Ecto neural progenitor cell (in vitro differentiated cells): ENCODE measurements around the gene BMP10.

Experiments
- DNase-seq: peaks from one replicate; pipeline ENCODE4 v3.0.0-alpha.2; 2018; ENCODE audit warnings: low spot score

BMP10 gene, protein sequence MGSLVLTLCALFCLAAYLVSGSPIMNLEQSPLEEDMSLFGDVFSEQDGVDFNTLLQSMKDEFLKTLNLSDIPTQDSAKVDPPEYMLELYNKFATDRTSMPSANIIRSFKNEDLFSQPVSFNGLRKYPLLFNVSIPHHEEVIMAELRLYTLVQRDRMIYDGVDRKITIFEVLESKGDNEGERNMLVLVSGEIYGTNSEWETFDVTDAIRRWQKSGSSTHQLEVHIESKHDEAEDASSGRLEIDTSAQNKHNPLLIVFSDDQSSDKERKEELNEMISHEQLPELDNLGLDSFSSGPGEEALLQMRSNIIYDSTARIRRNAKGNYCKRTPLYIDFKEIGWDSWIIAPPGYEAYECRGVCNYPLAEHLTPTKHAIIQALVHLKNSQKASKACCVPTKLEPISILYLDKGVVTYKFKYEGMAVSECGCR

DNA sequence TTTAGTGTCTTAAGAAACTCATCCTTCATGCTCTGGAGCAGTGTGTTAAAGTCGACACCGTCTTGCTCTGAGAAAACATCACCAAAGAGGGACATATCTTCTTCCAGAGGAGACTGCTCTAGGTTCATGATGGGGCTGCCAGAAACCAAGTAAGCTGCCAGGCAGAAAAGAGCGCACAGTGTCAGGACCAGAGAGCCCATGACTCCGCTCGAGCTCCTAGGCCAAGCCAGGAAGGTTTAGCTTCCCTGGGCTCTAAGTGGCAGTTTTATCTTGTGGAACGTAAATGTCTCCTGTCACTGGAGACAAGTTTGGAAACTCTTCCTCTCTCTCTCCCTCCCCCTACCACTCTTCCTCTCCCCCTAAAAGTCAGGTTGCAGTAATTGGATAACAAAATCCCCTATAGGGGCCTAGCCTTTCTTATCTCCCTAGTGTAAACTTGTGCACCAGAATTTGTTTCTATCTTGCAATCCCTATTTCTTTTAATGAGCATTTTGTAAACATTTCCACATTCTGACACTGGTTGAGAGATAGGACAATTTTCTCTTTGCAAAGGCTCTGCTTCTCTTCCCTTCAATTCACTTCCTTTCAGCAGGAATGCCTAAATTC, at the start of gene BMP10:
TSS of gene BMP10 (minus strand) at position 239 of the 606 bp plus-strand sequence. CDS start at position 200, 39 bp downstream.
- no peak for DNase-seq

DNA sequence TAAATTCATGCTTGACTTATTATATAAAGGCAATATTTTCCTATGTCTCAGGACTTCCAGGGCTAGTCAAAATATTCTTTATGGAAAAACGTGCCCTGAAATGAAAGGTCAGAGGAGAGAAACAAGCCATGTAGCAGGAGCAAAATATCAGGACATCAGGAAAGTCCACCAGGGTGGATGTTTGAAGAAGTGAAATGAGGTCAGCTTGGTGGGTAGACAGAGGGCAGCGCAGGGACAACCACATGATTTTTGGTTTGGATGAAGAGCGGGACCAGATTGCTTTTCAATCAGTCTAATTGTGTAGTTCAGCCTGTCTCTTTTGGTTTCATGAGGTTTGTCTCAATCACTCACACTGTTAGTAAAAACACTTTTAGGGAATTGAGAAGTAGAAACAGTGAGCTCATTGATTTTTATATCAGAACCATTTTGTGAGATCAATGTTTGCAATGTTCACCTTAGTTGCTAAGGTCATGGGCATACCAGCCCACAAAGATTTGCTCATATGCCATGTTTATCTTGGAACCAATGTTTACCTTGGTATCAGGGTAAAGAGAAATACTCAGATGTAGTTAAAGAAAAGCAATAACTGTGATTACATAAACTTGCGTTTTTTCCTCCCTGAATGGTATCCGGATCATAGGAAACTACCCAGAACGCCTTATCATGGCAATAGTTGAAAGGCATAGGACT, 49.4 kb upstream of the BMP10 start:
- no peak for DNase-seq

DNA sequence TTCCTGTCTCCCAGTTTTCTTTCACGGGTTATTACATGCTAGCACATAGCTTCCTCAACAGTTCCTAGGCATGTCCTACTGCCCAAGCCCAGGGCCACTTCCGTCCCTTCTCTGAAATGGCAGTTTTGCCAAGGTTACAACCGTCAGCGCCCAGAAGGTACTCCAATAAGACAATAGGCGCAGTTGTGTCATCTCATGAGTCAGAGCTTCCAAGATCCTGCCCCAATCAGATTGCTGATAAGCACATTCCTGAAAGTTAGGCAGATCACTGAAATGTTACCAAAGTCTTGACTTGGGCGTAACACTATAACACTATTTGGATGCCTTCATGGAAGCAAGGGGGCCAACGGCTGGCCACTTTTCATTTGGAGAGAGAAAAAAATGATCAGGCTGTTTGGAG, 47.3 kb upstream of the BMP10 start:
- DNase-seq, result no peak

DNA sequence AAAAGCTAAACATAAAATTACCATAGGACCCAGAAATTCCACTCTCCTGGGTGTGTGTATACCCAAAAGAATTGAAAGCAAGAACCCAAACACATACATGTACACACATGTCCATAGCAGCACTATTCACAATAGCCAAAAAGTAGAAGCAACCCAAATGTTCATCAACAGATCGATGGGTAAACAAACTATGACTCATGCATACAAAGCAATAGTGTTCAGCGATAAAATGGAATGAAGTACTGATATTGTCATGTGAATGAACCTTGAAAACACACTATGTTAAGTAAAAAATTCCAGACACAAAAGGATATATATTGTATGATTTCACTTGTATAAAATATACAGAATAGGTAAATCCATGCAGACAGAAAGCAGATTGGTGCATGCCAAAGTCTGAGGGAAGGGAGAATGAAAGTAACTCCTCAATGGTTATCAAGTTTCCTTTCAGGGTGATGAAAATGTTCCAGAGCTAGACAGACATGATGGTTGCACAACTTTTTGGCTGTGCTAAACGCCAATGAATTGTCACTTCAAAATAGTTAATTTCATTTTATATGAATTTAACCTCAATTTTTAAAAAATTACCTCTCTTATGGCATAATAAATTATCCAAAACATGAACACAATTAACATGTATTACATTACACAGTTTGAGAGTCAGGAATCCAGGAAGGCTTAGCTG, 46.0 kb upstream of the BMP10 start:
- DNase-seq, result no peak

DNA sequence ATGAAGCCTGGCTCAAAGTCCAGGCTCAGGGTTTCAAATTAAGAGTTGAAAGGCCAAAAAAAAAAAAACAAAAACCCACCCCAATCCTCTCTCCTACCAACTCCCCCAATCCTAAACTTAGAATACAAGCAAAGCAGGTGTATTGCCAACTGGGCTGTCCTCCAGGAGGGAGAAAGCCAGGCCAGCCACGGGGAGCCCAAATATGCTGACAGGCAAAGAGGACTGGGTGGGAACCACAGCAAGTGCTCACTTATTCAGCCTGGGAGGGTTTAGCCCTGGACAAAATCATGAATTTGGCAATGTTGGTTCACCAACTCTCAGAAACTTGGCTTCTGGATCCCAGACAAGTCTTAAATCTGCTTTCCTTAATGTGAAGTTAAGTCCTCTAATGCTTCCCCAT, 45.0 kb upstream of the BMP10 start:
- DNase-seq, result no peak

DNA sequence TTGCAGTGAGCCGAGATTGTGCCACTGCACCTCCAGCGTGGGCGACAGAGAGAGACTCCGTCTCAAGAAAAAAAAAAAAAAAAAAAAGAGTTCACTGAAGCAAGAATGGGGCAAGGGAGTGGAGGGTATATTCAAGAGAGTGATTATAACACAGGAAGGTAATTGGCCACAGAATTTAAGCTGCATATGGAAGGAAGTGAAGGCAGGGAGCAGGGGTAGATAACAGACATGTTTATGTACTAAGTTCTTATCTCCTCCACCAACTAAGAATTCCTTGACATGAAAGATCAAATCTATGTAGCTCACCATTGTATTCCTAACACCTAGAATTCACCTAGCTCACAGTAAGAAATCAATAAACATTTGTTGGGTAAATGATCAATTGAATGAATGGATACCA, 44.2 kb upstream of the BMP10 start:
- DNase-seq, result no peak

DNA sequence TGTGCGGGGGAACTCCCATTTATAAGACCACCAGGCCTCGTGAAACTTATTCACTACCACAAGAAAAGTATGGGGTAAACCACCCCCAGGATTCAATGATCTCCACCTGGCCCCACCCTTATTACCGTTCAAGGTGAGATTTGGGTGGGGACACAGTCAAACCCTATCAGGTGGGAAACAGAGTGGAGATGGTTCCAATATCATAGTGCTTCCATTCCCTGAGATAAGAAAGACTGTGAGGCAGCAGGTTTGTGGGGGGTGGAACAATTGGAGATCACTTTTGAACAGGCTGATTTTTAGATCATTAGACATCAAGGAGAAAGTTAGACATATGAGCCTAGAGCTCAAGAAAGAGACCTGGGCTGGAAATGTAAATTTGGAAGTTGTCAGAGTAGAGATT, 42.2 kb upstream of the BMP10 start:
- no peak for DNase-seq

DNA sequence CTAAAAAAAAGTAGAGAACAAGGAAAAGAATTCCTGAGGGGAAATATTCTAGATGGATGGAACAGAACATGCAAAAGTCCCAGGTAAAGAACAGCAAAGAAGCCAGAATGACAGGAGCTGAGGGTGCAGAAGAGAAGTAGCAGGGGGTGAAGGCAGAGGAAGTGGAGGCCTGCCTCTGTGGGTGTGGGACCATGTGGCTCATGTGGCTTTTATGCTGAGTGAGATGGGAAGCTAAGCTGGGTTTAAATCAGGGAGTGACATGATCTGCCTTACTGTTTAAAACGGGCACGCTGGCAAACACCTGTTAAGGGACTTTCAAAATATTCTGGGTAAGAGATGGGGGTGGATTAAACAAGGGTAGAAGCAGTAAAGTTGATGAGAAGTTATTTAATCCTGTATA, 41.5 kb upstream of the BMP10 start:
- DNase-seq, result no peak

DNA sequence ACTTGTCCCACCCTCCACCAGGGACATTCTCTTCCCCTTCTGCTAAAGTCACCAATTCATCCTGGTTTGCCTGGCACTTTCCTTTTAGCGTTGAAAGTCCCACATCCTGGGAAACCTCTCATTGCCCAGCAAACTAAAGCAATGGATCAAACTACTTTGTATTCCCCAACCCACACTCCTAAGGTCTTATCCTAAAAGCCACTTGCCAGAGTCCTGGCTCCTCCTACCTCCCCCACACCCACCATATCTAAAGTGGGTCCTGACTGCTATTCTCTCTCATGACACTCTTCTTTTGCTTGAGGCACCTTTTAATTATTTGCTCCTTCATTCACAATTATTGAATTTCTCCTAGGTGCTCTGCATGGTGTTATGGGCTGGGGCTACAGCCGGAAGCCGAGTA, 40.9 kb upstream of the BMP10 start:
- DNase-seq, result no peak

DNA sequence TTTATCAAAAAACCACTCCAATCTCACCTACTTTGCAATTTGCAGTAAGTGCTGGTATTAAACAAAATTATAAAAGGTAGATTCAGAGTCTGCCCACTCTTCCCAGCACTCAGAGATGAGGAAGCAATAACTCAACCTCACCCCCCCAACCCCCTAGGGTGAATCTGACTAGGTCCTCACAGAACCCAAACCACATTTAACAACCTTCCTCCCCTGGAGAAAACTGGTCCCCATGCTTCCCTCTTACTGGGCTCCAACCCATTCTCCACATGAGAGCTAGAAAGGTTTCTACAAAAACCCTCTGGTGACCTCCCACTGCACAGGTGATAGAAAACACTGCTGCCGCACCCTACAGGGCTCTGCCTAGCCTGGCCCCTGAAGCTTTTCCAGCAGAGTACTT, 40.5 kb upstream of the BMP10 start:
- no peak for DNase-seq

DNA sequence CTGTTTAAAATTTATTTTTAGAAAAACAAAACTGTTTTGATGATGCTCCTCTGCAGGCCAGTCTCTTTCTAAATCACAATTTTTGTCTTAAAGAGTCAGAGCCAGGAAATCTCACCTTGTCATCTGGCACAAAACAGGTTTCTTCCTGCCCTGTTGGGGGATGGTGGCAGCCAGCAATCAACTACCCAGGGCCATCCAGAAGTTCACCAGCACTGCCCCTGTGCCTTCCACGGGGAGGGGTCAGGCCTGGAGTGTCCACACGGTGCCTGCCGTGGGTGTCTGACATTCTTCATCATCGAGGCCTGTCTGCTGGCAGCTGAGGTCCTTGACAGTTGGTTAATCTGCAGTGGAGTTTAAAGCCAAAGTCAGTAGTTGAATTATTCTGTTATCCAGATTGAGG, 40.0 kb upstream of the BMP10 start:
- DNase-seq, result no peak

DNA sequence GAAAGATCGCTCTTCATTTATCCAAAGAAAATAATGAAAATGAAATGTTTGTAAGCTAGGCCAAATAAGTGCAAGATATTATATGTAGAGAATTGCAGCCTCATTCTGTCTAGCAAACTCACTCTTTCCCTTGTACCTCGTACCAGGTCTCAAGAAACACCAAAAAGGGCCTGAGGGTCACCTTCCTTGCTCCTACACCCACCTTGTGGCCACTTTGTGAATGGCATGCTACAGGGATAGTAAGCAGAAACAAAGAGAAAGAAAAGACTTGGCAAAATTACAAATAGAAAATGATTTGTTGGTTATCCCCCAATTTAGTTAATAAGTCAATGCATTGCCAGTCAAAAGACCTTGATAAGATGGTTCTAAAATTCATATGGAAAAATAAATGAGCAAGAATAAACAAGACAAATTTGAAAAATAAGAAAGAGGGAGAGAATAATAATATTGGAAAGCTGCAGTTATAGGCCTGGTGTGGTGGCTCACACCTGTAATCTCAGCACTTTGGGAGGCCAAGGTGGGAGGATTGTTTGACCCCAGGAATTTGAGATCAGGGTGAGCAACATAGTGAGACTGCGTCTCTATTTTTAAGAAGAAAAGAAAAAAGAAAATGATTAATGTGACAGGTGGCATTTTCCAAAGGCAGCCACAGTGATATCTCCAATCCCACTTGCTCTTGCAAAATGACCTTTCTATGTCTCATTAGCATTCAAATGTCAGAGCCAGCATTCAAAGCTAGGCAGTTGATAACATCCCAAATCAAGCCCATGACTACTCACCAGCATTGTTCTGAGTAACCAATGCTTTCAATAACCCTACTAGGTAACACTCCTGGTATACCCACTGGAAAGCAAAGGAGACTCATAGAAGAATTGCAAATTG, 38.8 kb upstream of the BMP10 start:
- peak; percentile 66 for DNase-seq

DNA sequence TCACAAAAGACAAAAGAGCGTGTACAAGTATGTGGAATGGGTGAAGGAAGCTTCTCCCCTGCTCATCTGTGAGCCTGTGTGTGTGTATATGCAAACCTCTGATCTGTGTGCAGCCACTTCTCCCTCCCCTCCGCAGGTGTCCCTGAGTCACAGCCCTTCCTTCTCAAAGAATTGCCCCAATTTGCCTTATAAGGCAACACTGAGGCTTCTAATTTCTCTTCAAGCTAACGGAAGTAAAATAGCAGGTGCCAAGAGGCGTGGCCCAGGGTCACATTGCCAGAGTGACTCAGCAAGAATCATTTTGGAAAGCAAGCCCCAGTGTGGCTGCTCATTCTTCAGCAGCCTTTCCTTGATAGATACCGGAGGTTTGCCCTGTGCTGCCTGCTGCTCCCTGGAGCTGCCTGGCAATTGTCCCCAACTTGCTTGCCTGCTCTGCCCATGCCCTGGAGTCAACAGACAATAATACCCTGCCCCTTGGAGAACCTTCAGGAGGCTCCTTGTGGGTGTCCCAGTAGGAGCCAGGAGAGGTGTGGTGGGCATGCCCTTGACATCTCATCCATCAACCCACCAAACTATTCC, 37.3 kb upstream of the BMP10 start:
- DNase-seq, result no peak

DNA sequence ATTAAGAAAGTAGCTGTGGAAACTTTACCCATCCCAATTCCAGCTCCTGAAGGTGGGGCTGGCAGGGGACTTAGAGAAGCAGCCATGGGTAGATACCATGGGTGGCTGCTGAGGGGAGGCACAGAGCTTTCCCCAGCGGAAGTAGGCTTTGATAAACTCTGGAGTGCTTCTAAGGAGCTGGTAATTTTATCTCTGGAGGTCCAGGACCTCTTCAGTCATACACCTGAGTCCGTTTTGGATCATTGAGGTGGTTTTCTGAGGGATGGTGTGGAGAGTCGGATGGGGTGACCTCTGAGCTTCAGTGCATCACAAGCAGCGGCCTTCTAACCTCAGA, 36.7 kb upstream of the BMP10 start:
- no peak for DNase-seq

DNA sequence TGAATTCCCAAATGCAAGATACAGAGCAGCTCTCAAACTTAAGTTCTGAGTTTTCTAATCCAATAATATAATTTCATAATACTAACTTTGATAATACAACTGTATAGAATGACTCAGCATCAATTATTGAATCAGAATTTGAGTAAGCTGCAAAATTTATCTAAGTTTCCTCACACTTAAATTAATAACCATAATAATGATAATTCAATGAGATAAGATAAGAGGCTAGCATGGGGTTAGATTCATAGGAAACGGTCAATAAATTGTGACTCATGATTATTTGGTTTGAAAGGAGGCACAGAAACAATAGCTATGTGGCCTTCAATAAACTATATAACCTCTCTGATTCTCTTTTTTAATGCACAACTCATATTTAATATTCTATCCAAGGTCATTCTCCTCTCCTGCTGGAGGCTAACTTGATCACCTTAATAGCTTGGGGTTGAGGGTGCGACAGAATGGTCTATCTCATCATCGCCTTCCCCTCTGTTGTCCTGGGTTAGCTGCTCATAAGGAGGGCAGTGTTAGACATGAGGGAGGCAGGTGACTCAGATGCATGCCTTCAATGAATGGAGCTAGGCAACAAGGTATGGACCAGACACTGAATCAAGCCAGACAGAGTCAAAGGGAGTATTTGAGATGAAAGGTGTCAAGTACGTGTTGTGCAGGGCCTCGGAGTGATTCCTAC, 36.2 kb upstream of the BMP10 start:
- no peak for DNase-seq

DNA sequence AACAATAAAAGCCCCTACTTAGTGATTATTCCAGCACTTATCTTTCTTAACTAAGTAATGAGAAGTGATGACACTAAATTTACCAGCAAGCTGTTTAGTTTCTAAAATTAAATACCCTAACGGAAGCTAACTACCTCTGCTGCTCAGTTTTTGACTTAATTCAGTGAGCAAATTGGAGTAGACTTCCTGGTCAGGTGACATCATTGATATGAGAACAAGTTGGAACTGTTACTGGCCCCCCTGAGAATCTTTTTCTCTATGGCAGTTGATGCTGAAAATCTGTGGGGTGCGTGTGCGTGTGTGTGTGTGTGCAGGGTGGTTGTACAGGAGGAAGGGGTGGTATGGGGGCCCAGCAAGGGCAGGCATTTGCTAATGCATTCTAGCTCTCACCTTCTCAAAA, 35.5 kb upstream of the BMP10 start:
- DNase-seq, result no peak

DNA sequence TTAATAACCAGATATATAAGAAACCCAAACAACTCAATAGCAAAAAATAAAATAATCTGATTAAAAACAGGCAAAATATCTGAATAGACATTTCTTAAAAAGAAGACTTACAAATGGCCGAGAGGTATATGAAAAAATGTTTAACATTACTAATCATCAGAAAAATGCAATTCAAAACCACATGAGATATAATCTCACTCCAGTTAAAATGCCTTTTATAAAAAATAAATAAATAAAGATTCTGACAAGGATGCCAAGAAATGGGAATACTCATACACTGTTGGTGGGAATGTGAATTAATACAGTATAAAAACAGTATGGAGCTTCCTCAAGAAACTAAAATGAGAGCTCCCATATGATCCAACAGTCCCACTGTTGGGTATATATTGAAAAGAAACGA, 33.9 kb upstream of the BMP10 start:
- DNase-seq, result no peak

DNA sequence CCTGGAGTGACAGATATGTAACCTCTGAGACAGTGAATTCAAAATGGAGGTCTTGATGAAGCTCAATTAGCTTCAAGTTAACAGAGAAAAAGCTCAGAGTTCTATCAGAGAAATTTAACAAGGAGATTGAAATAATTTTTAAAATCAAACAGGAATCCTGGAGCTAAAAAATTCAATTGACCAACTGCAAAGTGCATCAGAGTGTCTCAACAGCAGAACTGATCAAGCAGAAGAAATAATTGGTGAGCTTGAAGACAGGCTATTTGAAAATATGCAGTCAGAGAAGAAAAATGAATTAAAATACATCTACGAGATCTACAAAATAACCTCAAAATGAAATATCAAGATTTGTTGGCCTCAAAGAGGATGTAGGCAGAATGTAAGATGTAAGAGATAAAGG, 30.4 kb upstream of the BMP10 start:
- DNase-seq, result no peak

DNA sequence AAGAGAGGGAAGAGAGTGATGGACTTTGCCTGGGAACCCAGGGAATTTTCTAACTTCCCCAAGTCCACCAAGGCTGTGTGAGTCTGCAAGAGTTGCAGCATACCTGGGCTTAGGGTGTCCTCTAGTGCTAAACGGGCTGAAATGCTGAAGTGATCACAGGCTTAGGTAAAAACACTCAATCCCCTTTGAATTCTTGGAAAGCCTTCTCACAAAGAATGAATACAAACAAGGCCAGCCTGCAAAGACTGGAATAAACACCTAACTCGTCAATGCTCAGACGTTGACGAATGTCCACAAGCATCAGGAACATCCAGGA, 30.0 kb upstream of the BMP10 start:
- DNase-seq, result no peak

DNA sequence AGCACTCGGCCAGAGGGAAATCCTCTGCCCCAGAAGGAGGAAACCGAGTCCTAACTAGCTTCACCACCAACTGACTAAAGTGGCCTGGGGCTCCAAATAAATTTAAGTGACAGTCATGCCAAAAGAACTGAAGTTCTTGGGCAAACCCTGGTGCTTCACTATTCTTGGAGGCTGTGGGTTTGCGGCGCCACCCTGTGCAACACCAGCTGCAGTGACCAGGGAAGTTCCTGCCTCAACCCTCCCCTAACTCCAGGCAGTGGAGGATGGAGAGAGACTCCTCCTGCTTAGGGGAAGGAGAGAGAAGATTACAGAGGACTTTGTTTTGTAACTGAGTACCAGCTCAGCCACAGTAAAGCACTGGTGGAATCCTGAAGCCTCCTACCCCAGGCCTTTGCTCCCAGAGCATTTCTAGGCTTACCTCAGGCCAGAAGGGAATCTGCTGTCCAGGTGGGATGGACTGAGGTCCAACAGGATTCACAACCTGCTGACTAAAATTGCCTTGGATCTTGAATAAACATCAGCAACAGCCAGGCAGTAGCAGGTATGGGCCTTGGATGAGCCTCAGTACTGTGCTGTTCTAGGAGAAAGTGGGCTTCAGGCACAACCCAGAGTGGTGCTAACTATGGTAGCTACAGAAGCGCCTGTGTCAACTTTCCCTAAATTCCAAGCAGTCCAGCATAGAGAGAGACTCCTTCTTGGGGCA, 29.4 kb upstream of the BMP10 start:
- no peak for DNase-seq
